HuH-7.5 (cell line): ENCODE data around the gene INO80E.

Experiments
- DNase-seq: peaks from one replicate; pipeline ENCODE4 v3.0.0; 2011; ENCODE audit warnings: low spot score

INO80E gene

DNA sequence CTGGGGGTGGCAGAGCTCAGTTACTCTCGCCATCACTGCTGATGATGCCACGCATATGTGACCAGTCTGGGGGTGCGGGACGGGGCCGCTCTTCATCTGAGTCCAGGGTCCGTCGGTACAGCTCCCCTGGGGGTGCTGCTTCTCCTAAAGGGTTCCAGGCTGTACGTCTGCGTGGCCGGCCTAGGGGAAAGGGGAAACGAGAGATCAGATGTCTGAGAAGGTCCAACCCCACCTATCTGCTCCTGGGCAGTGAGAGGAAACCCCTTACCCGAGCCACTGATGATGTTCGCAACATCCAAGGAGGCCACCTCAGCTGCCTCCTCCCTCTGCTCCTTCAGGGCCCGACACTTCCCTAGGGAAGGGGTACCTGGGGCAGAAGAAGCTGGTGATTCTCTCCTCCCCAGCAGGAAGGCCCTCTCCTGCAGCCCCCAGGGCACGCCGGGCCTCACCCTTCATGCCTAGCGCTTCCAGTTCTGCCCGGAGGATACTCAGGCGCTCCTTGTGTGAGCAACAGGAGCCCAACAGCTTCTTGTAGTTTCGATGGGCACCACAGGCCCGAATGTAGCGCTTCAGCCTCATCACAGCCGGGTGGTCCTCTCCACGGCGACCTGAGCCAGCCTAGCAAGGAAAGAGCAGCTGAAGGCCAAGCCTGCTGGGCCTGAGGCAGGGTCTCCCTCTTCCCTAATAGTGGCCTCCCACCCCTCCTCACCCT is 2.7 kb upstream of the INO80E start:
- DNase-seq: no peak

DNA sequence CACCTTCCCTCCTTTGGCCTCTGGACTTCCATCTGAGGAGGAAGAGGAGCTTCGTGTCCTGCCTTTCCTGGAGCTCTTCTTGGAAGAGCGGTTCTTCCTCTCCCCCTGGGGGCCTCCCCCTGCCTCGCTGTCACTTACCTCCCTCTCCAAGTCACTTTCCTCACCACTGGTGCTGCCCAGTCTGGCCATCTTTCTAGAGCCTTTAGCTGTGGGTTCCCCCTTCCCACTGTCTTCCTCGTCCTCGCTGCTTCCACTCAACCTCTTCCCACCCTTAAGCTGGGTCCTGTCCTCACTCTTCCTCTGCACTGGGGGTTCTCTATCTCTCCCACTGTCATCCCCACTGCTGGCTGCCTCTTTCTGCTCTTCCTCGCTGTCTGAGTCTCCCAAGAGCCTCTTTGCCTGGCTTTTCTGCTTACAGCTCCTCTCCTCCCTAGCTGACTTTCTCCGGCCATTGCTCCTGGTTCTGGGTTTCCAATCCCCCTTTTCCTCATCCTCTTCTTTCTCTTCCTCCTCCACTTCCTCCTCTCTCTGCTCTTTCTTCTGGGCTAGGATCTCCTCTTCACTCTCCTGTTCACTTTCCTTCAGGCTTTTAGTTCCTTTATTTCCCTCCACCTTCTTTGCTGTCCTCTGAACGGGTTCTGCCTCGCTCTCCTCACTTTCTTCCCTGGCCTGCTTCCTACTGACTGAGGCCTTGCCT is 2.0 kb upstream of the INO80E start:
- DNase-seq: no peak

DNA sequence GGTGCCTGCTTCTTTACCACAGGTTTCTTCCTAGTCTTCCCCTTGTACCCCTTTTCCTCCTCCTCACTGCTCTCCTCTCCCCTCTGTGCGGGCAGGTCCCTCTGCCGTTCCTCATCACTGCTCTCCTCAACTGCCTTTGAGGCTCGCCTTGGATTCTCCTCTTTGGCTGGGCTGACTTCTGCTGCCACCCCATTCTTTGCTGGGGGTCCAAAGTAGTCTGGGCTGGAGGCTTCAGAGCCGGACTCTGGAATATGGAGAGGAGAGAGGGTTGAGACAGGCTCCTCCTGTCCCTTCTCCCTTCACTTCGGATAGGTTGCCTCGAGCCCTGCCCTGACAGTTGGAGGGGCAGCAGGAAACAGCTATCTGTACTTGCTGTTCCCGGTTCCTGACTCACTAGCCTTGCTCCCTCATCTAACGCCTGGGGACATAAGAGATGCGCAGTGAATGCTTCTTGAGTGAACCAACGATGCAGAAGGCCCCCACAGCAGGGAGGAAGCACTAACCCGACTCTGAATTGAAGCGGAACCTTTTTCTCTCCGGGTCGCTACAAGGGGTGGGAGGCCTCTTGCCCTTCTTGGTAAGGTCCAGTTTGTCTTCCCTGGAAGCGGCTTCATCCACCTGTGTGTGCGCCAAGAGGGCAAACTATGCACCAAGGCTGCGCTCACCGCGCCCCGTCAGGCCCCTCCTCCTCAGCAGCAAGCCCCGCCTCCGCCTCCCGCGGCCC is 1.3 kb upstream of the INO80E start:
- DNase-seq: no peak

DNA sequence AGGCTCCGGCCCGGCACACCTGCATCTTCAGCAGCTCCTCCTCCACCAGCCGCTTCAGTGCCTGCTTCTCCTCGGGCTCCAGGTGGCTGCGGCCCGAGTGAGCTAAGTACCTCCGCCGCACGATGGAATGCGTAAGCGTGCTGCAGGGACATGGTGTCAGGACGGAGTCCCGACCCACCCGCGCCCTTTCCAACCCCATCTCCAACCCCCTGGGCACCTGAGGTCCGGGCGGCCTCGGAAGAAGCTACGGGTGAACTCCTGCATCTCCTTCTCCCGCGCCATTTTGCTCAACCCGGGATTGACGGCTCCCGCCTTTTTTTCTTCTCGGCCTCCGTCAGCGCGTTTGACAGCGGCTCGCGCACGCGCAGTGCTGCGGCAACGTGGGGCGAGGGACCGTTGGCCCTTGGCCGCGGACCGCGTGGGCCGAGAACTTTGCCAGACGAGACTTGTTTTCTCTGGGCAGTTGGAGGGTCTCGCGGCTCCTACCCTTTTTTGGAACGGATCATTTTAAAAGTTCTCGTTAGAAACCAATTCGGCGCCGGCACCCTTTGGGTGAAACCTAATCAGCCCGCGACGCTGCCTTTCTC is 624 bp upstream of the INO80E start, which contains the start of gene HIRIP3:
Gene HIRIP3 (minus strand): TSS at position 294 of the 587 bp plus-strand sequence. CDS start 12 bp downstream, at position 282.
- peak; percentile 91 for DNase-seq

DNA sequence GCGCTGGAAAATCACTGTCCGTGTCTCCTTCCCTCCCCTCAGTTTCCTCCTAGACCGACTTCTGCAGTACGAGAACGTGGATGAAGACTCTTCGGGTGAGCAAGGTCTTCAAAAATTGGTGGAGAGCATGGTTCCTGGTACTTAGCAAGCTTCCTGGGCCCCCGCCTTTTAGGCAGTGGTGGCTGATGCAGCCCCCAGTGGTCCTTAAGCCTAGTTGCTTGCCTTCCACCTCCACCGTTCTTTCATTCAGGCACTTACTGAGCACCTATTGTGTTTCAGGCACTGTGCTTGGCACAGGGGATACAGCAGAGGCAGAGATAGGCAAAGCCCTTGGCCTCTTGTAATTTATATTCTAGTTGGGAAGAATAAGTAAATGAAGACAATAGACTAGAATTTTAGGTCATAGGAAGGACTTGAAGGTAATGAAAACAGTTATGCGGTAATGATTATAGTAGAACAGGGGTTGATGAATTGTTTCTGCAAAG is 767 bp downstream of the INO80E start:
- no peak for DNase-seq

DNA sequence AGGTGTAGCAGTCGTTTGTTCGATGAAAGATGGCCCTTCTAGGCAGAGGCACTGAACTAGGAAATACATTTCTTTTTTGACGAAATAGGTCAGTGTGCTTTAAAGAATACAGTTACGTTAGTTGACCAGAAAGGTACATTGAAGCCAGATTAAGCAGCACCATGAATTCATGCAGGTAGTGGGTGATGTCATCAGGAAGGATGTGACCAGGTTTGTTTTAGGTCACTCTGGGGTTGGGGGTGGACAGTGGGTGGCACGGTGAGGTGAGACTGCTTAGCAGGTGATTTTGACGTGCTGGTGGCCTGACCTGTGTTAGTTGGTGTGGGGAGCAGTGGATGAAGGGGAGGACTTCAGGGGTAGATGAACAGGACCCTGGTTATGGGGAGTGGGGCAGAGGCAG is 3.6 kb downstream of the INO80E start:
- no peak for DNase-seq

DNA sequence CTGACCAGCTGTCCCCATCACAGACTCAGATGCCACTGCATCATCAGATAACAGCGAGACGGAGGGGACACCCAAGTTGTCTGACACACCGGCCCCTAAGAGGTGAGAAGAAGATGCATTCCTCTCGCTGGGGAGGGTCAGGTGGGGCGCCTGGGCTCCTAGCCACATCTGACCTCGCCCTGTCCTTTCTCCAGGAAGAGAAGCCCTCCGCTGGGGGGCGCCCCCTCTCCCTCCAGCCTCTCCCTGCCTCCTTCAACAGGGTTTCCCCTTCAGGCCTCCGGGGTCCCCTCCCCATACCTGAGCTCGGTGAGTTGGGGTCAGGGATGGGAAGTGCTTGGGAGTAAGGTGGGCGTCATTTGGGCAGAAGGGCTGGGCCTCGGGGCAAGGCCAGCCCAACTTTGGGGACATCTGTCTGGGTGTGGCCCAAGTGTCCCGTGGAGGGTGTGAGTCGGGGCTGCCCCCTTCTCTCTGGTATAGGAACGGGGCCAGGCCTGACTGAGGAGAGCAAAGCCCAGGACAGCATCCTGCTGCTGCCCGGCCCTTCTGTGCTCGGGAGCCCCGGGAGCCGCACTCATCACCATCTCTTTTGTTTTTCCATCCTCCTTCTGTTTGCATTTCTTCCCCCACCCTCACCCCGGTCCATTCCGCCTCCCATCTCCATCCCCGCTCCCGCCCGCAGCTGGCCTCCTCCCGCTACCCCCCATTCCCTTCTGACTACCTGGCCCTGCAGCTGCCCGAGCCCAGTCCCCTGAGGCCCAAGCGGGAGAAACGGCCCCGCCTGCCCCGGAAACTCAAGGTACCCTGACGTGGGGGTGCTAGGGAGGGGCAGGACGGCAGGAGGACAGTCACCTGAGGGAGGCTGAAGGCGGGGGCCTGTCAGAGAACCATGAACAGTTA is 4.9 kb downstream of the INO80E start:
- DNase-seq: no peak

DNA sequence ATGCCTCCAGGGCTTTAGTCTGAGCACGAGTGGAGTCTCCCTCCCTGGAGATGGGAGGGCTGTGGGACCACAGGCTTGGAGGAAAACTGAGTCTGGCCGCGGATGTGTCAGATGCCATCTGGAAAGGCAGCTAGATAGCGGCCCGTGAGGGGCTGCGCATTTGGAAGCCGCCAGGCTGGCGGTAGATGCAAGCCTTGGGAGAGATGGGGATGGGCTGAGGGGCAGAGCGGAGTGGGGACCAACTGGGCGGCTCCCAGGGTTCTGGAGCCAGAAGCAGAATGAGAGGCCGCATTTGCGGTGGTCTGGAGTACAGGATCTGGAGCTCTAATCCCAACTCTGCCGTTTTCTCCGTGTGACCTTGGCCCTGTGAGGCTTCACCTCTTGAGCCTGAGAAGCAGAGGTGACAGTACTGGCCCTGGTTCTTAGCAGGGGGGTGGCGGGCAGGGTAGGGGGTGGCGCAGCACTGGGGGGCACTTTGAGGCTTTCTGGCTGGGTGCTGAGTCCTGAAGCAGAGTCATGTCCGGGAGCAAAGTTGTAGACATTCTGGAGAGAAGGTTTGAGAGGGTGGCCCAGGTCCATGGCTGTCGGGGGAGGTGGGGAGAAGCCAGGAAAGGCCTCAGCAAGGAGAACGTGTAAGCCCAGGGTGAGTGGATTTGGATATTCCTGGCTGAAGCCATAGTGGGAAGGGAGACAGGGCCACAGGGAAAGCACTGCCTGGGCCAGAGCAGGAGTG is 6.7 kb downstream of the INO80E start:
- no peak for DNase-seq

DNA sequence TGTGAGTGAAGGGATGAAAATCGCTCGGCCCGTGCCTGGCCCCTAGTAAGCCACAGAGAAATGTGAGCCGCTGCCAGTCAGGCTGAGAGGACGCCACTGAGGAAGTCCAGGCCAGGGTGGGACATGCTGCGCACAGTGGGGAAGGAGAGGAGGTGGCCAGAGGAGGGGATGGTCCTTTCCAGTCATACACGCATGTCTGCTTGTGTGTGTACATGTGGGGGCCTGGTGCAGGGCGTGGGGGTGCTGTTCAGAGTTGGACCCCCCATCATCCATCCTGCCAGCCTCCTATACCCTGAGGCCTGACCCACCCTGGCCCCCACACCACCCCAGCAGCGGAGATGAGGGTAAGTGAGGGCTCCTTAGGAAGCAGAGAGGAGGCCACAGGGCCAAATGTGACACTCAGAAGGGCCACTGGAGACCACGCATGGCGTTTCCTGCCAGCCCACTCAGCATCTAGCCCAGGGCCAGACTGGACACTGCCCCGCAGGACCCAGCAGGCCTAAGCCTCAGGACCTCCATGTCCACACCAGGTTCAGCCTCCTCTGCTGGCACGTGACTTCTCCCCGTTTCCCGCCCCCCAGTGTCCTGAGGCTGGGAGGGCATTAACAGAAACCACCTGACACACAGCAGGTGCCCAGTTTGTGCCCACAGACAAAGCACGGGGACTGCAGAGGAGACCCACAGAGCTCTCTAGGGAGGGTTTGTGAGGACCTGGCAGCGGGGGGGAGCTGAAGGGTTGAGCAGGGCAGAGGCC is 7.8 kb downstream of the INO80E start:
- DNase-seq: no peak

DNA sequence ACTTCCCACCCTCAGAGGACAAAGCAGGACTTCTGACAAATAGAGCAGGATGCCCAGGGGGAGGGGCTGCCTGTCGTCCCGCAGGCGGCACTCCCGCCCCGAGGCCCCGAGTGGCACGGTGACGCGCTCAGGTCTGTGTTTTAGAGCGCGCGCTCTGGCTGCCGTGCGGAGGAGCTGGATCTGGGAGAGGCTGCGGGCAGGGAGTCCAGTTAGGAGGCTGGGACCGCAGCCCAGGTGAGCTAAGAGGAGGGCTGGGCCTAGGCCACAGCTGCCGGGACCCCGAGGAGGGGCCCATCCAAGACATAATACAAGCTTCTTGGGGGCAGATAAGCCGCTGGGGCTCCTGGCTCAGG is 8.4 kb downstream of the INO80E start:
- no peak for DNase-seq

DNA sequence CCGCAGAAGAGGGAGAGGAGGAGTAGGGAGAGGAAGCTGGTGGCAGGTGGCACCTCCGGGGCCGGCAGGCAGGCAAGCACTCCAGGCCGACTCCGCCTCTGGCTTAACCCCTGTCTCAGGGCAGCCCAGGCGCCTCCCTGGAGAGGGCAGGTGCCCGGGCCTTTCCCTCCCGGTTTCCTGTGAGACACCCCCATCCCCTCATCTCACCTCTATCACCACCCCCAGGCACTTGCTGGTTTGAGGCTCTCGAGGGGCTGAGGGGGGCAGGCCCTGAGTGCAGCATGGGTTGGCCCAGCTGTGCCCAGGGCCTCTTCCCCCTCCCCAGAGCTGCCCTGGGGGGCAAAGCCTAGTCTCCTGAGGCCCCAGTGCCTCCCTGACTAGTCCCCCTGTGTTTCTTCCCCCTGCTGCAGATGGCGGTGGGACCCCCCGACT is 8.8 kb downstream of the INO80E start:
- DNase-seq: no peak

DNA sequence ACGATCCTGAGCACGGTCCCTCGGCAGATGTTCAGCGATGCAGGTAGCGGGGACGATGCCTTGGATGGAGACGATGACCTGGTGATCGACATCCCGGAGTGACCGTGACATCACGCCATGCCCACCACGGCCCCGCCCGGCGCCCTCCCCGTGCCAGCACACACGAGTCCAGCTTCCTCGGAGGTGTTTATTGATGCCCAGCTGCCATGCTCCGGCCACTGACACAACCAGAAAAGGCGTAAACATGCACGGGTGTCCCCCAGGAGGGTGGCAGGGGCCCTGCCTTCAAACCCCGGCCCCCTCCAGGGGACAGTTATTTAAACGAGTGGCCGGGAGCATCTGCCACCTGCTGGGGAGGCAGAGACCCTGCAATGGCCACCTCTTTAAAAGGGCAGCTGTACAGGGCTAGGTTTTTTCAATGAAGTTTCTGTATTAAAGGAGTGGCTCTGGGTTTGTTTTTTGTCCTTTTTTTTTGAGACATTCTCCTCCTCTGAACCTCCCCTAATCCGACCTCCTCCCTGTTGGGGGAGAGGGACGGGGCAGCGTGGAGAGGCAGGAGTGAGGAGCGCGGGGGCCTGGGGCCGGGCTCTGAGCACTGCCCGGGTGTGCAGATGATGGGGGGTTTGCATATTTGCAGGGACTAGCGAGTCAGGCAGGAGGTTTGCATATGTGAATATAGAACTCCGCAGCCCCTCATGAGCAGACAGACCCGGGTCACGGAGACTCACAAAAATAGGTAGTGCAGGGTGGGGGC is 9.5 kb downstream of the INO80E start:
- DNase-seq: peak; percentile 89

DNA sequence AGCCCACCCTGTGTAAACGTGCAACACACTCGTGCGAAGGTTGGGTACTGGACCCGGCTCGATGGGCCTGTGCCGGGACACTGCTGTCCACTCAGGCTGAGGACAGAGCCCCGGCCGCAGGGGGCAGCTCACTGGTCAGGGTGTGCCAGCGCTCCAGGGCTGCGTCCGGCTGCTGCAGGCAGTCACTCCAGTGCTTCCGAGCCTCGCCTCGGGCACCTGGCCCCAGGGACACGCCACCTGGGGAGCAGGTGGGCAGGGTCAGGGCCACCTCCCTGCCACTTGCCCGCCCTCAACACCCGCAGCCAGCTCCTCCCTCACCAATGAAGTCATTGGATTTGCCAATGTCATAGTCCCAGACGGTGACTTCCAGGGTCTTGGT is 10.0 kb downstream of the INO80E start:
- no peak for DNase-seq

DNA sequence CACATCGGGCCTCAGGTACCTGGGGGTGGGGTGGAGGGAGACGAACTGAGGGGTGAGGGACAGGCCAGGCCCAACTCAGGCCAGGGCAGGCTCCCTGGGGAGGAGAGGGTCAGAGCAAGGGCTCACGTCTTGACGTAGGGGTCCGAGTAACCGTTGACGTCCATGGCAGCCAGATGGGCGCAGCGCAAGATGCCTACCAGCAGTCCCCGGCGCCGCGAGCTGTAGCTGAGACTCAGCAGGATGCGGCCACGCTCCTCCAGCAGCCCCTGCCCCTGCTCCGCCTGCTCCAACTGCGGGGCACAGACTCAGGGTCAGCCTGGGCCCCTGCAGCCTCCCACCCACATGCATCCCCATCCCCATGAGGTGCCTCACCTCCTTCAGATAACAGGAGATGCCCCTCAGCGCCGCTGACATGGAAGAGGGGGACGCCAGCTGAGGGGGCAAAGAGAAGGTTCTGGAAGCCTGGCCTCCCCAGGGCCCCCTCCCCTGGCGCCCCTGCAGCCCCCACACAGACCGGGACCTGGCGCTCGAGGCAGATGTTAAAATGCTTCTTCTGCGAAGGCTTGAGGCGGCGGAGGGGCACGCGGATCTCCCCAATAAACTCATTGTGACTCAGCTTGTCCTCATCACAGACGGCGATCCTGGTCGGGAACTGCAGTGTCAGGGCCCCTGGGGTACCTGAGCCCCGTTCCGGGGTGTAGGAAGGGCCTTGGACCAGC is 10.8 kb downstream of the INO80E start:
- no peak for DNase-seq

DNA sequence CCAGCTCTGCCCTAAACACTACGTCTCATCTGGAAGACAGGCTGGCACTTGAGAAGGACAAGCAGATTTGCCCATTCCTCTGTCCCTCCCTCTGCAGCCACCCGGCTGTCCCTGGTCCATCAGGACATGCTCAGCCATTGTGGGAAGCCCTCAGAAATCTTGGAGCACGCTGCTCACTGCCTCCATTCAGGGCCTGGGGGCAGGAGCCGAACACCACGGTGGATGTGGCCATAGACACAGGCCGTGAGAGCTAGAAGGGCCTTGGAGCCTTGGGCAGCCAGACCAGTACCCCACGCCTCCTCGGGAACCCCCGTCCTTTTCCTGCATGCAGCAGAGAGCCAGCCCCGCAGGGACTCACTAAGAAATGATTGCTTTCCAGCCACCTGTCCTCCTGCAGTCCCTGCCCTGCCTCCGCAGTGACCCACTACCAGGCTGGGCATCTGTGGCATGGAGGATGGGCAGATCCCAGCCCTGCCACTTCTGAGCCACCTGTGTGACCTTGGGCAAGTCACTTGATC is 11.4 kb downstream of the INO80E start:
- no peak for DNase-seq

DNA sequence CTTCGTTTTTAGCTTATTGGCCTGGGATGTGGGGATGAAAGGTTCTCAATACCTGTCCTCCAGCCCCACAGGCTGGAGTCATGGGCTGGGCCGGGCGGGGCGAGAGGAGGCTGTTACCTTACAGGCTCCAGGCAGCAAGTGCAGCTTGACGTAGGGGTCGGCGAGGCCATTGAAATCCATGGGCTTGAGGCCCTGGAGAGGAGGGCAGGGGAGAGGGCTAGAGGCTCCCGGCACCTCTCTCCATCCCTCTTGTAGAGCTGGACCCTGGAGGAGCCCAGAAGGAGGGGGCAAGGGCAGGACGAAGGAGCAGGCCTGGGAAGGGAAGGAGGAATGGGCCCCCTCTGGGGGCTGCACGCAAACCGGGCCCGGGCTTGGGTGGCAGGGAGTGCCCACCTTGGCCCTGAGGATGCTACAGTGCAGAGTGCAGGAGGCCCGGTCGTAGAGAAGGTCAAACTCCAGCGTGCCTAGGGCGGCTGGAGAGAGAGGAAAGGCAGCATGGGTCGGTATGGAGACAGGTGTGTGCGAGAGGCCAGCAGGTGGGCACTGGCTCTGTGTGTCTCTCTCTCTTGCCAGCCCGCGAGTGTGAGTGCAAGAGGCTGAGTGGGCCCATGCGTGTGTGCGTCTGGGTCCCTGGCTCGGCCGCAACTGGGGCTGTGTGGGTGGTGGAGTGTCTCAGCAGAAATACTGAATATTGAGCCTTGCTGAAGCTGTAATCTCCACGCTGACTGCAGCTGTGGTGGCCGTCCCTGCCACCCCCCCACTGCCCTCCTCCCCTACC is 13.2 kb downstream of the INO80E start:
- DNase-seq: no peak

DNA sequence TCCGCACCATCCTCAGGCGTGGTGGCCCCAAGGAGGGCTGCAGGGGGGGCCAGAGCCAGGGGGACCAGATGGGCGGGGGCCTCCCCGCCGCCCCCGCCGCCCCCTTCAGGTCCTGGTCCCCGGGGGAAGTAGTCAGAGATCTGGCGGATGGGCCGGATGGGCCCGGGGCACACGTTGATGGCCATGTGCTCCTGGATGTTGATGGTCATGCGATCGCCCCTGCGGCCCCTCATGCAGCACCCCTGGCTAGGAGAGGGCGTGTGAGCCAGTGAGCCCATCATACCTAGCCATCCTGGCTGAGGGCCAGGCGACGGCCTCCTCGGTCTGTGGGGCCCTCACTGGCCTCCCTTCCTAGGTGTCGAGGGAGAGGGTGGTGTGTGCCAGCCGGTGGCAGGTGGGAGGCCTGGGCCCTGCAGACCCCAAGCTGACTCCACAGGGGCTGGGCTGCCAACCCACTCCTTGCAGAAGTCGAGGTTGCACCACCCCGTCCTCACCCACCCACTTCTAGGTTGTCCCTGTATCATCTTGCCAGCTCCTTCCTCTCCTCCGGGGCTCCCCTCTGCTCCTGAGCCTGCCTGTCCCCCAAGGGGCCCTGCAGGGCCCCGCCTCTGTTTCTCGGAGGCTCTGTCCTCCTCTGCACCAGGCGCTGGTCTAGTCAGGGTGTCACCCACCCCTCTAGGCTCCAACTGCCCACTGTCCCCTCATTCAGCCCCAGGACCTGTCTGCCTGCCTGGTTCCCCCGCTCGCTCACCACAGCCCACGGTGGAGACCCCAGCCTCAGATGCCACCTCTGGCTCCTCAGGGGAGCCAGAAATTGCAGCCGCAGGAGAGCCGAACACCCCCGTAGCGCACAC is 14.2 kb downstream of the INO80E start:
- no peak for DNase-seq
